ENCODE measurements around the gene PAK6. TPM values are rescaled to one million over a fixed set of nuclear protein-coding genes. Genes with fewer than 3 reads are reported as not detected.

Gene PAK6
- not detected in 2 replicates for total RNA-seq

GRCh38 chr15:40238532-40239403, at the start of gene PAK6:
PAK6 (plus strand) TSS chr15:40239063; CDS start chr15:40264786, 25,723 bp downstream.

GRCh38 chr15:40282869-40283614, 44.2 kb downstream of the PAK6 start, which contains the start of gene ANKRD63:
ANKRD63 (minus strand) TSS chr15:40283064; CDS start chr15:40282586, 478 bp downstream.

GRCh38 chr15:40307421-40308211, 68.8 kb downstream of the PAK6 start, which contains the start of gene PLCB2:
PLCB2 (minus strand) TSS chr15:40307935; CDS start chr15:40307672, 263 bp downstream.

GRCh38 chr15:40323239-40323952, 84.5 kb downstream of the PAK6 start, which contains the start of gene INAFM2:
INAFM2 (plus strand) TSS chr15:40323692; CDS start chr15:40324056, 364 bp downstream.

Other genes starting within 250 kb of the PAK6 start
- gene SRP14, start 199.9 kb upstream of the PAK6 start, total RNA-seq: 239 and 259 TPM in 2 replicates
- 3.0 and 4.0 TPM in 2 replicates for gene BMF, start 130.2 kb upstream of the PAK6 start, total RNA-seq
- gene BUB1B, start 78.0 kb upstream of the PAK6 start, total RNA-seq: 10.1 and 29.4 TPM in 2 replicates
- gene ANKRD63, start 44.0 kb downstream of the PAK6 start, total RNA-seq: 0.09 TPM in 2 replicates
- gene PLCB2, start 68.9 kb downstream of the PAK6 start, total RNA-seq: 1.7 and 2.0 TPM in 2 replicates
- 18.0 and 22.7 TPM in 2 replicates for gene INAFM2, start 84.6 kb downstream of the PAK6 start, total RNA-seq
- 26.2 and 75.5 TPM in 2 replicates for gene CCDC9B, start 101.9 kb downstream of the PAK6 start, total RNA-seq
- not detected in 2 replicates for gene PHGR1, start 112.0 kb downstream of the PAK6 start, total RNA-seq
- gene DISP2, start 119.2 kb downstream of the PAK6 start, total RNA-seq: 0.18 and 0.19 TPM in 2 replicates
- 30.4 and 47.1 TPM in 2 replicates for gene KNSTRN, start 143.7 kb downstream of the PAK6 start, total RNA-seq
- 36.4 and 46.3 TPM in 2 replicates for gene IVD, start 166.7 kb downstream of the PAK6 start, total RNA-seq
- 6.7 and 8.2 TPM in 2 replicates for gene BAHD1, start 201.9 kb downstream of the PAK6 start, total RNA-seq
- 7.3 and 8.7 TPM in 2 replicates for gene CHST14, start 231.9 kb downstream of the PAK6 start, total RNA-seq